B cell (primary cell): ENCODE results near the gene KCNN1.

Source experiments
- EZH2 ChIP-seq: IDR thresholded peaks from 2 replicates; pipeline ENCODE4 v1.6.1; 2012; ENCODE audit warnings: borderline replicate concordance, low read depth, mild to moderate bottlenecking, moderate library complexity, low read length; ENCODE audit not compliant: insufficient read depth, poor library complexity, severe bottlenecking
- TF ChIP-seq, protein P1 (sequence below): fragments of 200-600 bp; IDR thresholded peaks from one replicate; pipeline ENCODE4 v1.8.0; 2022; ENCODE audit warnings: antibody characterized with exemption, mild to moderate bottlenecking

- TF ChIP-seq, protein P1, sequence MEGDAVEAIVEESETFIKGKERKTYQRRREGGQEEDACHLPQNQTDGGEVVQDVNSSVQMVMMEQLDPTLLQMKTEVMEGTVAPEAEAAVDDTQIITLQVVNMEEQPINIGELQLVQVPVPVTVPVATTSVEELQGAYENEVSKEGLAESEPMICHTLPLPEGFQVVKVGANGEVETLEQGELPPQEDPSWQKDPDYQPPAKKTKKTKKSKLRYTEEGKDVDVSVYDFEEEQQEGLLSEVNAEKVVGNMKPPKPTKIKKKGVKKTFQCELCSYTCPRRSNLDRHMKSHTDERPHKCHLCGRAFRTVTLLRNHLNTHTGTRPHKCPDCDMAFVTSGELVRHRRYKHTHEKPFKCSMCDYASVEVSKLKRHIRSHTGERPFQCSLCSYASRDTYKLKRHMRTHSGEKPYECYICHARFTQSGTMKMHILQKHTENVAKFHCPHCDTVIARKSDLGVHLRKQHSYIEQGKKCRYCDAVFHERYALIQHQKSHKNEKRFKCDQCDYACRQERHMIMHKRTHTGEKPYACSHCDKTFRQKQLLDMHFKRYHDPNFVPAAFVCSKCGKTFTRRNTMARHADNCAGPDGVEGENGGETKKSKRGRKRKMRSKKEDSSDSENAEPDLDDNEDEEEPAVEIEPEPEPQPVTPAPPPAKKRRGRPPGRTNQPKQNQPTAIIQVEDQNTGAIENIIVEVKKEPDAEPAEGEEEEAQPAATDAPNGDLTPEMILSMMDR: no peak
- TF ChIP-seq EZH2: no peak
These were observed 13.0 kb upstream of the KCNN1 start for GRCh38 chr19:17953869-17954268.
